K562 (cell line): ENCODE data around the gene ENDOD1. TPM values are rescaled to one million over a fixed set of nuclear protein-coding genes. Genes with fewer than 3 reads are reported as not detected.

ENCODE experiments used
- CREM ChIP-seq: IDR thresholded peaks from 2 replicates; pipeline ENCODE4 v1.6.1; 2014; ENCODE audit warnings: antibody characterized with exemption, low read depth
- E2F3 ChIP-seq: fragments of 250-450 bp; sonication (Bioruptor Pico); IDR thresholded peaks from 2 replicates; pipeline ENCODE4 v1.4.0; 2020; ENCODE audit warnings: mild to moderate bottlenecking
- ERF ChIP-seq: fragments of 450-650 bp; formaldehyde crosslinking; IDR thresholded peaks from 2 replicates; pipeline ENCODE4 v1.4.0; 2020; ENCODE audit warnings: mild to moderate bottlenecking, mixed read lengths
- ETV6 ChIP-seq, 3 experiments: fragments of 150-350 bp in 1 of 3; sonication (generic) in 1 of 3; formaldehyde crosslinking in 1 of 3; IDR thresholded peaks; 2 replicates each; pipeline versions ENCODE4 v1.6.1 to v1.8.0; 2014 to 2022; ENCODE audit warnings: borderline replicate concordance in 2 of 3, low read depth in 2 of 3, antibody characterized with exemption in 1 of 3, low read length in 1 of 3, mild to moderate bottlenecking in 1 of 3, missing genetic modification reagents in 1 of 3
- FOXP1 ChIP-seq: sonication (generic); formaldehyde crosslinking; IDR thresholded peaks from 2 replicates; pipeline ENCODE4 v1.8.0; 2022; ENCODE audit warnings: mild to moderate bottlenecking, missing genetic modification reagents
- HNRNPLL ChIP-seq: fragments of 200-400 bp; formaldehyde crosslinking; IDR thresholded peaks from 2 replicates; pipeline ENCODE4 v1.6.1; 2017; ENCODE audit warnings: low read length, low read depth, mild to moderate bottlenecking; ENCODE audit not compliant: poor library complexity, severe bottlenecking
- MEIS2 ChIP-seq: fragments of 450-650 bp; IDR thresholded peaks from 2 replicates; pipeline ENCODE4 v1.6.1; 2014; ENCODE audit warnings: mild to moderate bottlenecking; ENCODE audit not compliant: partially characterized antibody
- MTA1 ChIP-seq: fragments of 450-650 bp; IDR thresholded peaks from 2 replicates; pipeline ENCODE4 v1.6.1; 2017; ENCODE audit warnings: borderline replicate concordance
- MXI1 ChIP-seq: IDR thresholded peaks from 2 replicates; pipeline ENCODE4 v1.6.1; 2011; ENCODE audit warnings: low read depth, mild to moderate bottlenecking, improper control_type of control experiment, low read length
- NR1H2 ChIP-seq: sonication (generic); formaldehyde crosslinking; IDR thresholded peaks from 2 replicates; pipeline ENCODE4 v1.4.0; 2020; ENCODE audit warnings: mild to moderate bottlenecking, missing genetic modification reagents
- POLR2G ChIP-seq: fragments of 200-400 bp; formaldehyde crosslinking; IDR thresholded peaks from 2 replicates; pipeline ENCODE4 v1.6.1; 2017; ENCODE audit warnings: low read depth, mild to moderate bottlenecking, antibody characterized with exemption, low read length, moderate library complexity
- RB1 ChIP-seq: fragments of 450-650 bp; IDR thresholded peaks from 2 replicates; pipeline ENCODE4 v1.6.1; 2017; ENCODE audit warnings: low read depth, mild to moderate bottlenecking
- RREB1 ChIP-seq: fragments of 250-450 bp; sonication (Bioruptor Pico); IDR thresholded peaks from 2 replicates; pipeline ENCODE4 v1.4.0; 2020
- RUNX1 ChIP-seq: sonication (generic); IDR thresholded peaks from 2 replicates; pipeline ENCODE4 v1.6.1; 2016; ENCODE audit warnings: antibody characterized with exemption, low read depth
- SMC3 ChIP-seq: conservative IDR thresholded peaks from 2 replicates; pipeline ENCODE4 v1.6.1; 2011; ENCODE audit warnings: low read depth, low read length, improper control_type of control experiment; ENCODE audit not compliant: insufficient read depth
- TAF9B ChIP-seq: fragments of 450-650 bp; IDR thresholded peaks from 2 replicates; pipeline ENCODE4 v1.6.1; 2018; ENCODE audit warnings: mild to moderate bottlenecking; ENCODE audit not compliant: partially characterized antibody
- ZNF668 ChIP-seq: fragments of 250-450 bp; sonication (Bioruptor Pico); IDR thresholded peaks from 2 replicates; pipeline ENCODE4 v1.8.0; 2022; ENCODE audit warnings: mild to moderate bottlenecking, inconsistent platforms
- ZZZ3 ChIP-seq: fragments of 450-650 bp; IDR thresholded peaks from 2 replicates; pipeline ENCODE4 v1.6.1; 2016; ENCODE audit warnings: antibody characterized with exemption, mild to moderate bottlenecking, moderate library complexity
- polyA plus RNA-seq, 8 experiments: library from polyadenylated mRNA; depleted of rRNA in 4 of 8; stranded (reverse) in 5 of 8; unstranded in 3 of 8; fragments of >200 nt; fragmentation: Nextera tagmentation in 2 of 8; fragmentation: Illumina TruSeq in 1 of 8; extraction: Ambion mirVana in 2 of 8; extraction: Trizol in 1 of 8; gene quantifications; 2 replicates each; pipeline versions ENCODE4 v1.2.1 to v1.2.3, GENCODE V29; 2011 to 2014; ENCODE audit warnings: inconsistent platforms in 1 of 8, missing spikeins in 1 of 8
- total RNA-seq, 7 experiments: library from RNA; depleted of rRNA in 6 of 7; stranded (reverse); fragments of >200 nt in 6 of 7; fragmentation: Illumina TruSeq in 2 of 7; extraction: Trizol in 2 of 7; gene quantifications; 2 replicates each; pipeline versions ENCODE4 v1.2.1 to v1.2.3, GENCODE V29; 2011 to 2021; ENCODE audit warnings: low replicate concordance in 1 of 7
- TF ChIP-seq, protein P1 (sequence below): IDR thresholded peaks from 2 replicates; pipeline ENCODE4 v1.6.1; 2011; ENCODE audit warnings: borderline replicate concordance, low read depth, mild to moderate bottlenecking, moderate library complexity, low read length; ENCODE audit not compliant: insufficient read depth, poor library complexity, severe bottlenecking

ENDOD1 gene
- total and polyA plus RNA-seq, 9 of the 15 experiments (the other 6 are each of a cell fraction or from before 2014, with no cell fraction given), result 4.2 to 11.8 (median 9.3) TPM

DNA sequence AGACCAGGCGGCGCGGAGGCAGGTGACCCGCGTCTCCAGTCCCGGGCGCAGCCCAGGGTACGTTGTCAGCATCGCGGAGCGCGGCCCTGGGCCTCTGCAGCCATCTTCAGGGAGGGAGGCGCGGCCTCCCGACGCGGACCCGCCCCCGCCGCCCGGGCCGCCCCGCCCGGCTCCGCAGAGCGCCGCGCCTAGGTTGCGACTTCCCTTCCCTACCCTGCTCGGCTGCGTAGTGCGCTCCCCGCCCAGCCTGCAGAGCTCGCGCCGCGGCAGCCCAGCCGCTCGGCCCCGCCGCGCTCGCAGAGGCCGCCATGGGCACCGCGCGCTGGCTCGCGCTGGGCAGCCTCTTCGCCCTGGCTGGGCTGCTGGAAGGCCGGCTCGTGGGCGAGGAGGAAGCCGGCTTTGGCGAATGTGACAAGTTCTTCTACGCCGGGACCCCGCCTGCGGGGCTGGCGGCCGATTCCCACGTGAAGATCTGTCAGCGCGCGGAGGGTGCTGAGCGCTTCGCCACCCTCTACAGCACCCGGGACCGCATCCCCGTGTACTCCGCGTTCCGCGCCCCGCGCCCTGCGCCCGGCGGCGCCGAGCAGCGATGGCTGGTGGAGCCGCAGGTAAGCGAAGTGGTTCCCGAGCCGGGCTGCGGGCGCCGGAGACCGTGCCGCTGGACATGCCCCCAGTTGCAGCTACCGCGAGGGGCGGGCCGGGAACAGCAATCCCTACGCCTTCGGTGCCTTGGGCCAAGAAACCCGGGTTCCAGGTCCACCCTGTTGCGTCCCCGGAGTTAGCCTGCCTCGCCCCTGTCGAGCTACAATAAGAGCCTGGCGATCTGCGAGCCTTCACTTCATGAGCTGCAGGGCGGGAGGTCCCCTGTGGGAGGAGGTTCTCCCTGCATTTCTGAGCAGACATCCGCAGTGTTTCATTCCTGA lies at the start of gene ENDOD1 (continued):
- TF ChIP-seq ZNF668 (CRISPR knock-in tag), result no peak
- TF ChIP-seq NR1H2 (CRISPR knock-in tag), result no peak
- peak; percentile 70; the same call in 1 of the 2 replicates for TF ChIP-seq MXI1
- TF ChIP-seq RB1, result peak; percentile 84
- TF ChIP-seq MEIS2, result peak; percentile 20
- no peak for TF ChIP-seq RUNX1
- peak; percentile 63 for TF ChIP-seq CREM
- TF ChIP-seq ZZZ3, result no peak
- no peak for TF ChIP-seq MTA1
- 0 out of 2 replicates have a peak, but pooled peaks have one; percentile 25 for TF ChIP-seq ERF (CRISPR knock-in tag)
- 0 out of 2 replicates have a peak, but pooled peaks have one; percentile 47 for TF ChIP-seq RREB1 (CRISPR knock-in tag)
- TF ChIP-seq HNRNPLL, result peak; percentile 71
- TF ChIP-seq TAF9B, result peak; percentile 51
- TF ChIP-seq SMC3, result 0 out of 2 replicates have a peak, but pooled peaks have one; percentile 13
- TF ChIP-seq, protein P1, sequence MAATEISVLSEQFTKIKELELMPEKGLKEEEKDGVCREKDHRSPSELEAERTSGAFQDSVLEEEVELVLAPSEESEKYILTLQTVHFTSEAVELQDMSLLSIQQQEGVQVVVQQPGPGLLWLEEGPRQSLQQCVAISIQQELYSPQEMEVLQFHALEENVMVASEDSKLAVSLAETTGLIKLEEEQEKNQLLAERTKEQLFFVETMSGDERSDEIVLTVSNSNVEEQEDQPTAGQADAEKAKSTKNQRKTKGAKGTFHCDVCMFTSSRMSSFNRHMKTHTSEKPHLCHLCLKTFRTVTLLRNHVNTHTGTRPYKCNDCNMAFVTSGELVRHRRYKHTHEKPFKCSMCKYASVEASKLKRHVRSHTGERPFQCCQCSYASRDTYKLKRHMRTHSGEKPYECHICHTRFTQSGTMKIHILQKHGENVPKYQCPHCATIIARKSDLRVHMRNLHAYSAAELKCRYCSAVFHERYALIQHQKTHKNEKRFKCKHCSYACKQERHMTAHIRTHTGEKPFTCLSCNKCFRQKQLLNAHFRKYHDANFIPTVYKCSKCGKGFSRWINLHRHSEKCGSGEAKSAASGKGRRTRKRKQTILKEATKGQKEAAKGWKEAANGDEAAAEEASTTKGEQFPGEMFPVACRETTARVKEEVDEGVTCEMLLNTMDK, result peak; percentile 3
- TF ChIP-seq ETV6 (IDR thresholded peaks at IDR 0.05; ENCODE audit: borderline replicate concordance in 1 of 2, low read depth in 2 of 2, low read length in 1 of 2), result no peak
- TF ChIP-seq ETV6 (CRISPR knock-in tag; IDR thresholded peaks at IDR 0.05; ENCODE audit: borderline replicate concordance), result 0 out of 2 replicates have a peak, but pooled peaks have one; percentile 72
- peak; percentile 38 for TF ChIP-seq E2F3 (CRISPR knock-in tag)
- TF ChIP-seq FOXP1, result peak; percentile 56; the same call in 1 of the 2 replicates
- TF ChIP-seq POLR2G, result peak; percentile 92
